ENCODE data around the gene RALGPS1. TPM values are rescaled to one million over a fixed set of nuclear protein-coding genes. Genes with fewer than 3 reads are reported as not detected.

The RALGPS1 gene
- total and polyA plus RNA-seq, 2 of the 13 experiments (the other 11 are each of a cell fraction or from before 2014, with no cell fraction given) = 3.7 to 6.5 TPM

GRCh38 chr9:126885131-126885641, 29.4 kb upstream of the RALGPS1 start (continued):
- TF ChIP-seq, protein P1, sequence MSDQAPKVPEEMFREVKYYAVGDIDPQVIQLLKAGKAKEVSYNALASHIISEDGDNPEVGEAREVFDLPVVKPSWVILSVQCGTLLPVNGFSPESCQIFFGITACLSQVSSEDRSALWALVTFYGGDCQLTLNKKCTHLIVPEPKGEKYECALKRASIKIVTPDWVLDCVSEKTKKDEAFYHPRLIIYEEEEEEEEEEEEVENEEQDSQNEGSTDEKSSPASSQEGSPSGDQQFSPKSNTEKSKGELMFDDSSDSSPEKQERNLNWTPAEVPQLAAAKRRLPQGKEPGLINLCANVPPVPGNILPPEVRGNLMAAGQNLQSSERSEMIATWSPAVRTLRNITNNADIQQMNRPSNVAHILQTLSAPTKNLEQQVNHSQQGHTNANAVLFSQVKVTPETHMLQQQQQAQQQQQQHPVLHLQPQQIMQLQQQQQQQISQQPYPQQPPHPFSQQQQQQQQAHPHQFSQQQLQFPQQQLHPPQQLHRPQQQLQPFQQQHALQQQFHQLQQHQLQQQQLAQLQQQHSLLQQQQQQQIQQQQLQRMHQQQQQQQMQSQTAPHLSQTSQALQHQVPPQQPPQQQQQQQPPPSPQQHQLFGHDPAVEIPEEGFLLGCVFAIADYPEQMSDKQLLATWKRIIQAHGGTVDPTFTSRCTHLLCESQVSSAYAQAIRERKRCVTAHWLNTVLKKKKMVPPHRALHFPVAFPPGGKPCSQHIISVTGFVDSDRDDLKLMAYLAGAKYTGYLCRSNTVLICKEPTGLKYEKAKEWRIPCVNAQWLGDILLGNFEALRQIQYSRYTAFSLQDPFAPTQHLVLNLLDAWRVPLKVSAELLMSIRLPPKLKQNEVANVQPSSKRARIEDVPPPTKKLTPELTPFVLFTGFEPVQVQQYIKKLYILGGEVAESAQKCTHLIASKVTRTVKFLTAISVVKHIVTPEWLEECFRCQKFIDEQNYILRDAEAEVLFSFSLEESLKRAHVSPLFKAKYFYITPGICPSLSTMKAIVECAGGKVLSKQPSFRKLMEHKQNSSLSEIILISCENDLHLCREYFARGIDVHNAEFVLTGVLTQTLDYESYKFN (CRISPR knock-in tag; conservative IDR thresholded peaks at IDR 0.05) = 0 out of 2 replicates have a peak, but pooled peaks have one; percentile 17
- TF ChIP-seq SOX13 (IDR thresholded peaks at IDR 0.05) = no peak
- TF ChIP-seq SOX13 (CRISPR knock-in tag; conservative IDR thresholded peaks at IDR 0.05 in 1 of 2, IDR thresholded peaks at IDR 0.05 in 1 of 2) = peak in 1 of 2 experiments; percentile 29; a peak in 1 of 4 replicates
- TF ChIP-seq, protein P2, sequence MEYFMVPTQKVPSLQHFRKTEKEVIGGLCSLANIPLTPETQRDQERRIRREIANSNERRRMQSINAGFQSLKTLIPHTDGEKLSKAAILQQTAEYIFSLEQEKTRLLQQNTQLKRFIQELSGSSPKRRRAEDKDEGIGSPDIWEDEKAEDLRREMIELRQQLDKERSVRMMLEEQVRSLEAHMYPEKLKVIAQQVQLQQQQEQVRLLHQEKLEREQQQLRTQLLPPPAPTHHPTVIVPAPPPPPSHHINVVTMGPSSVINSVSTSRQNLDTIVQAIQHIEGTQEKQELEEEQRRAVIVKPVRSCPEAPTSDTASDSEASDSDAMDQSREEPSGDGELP (IDR thresholded peaks at IDR 0.05; ENCODE audit: borderline replicate concordance, low read depth) = no peak
- TF ChIP-seq RXRB (CRISPR knock-in tag; IDR thresholded peaks at IDR 0.05; ENCODE audit: borderline replicate concordance) = 0 out of 2 replicates have a peak, but pooled peaks have one; percentile 39
- TF ChIP-seq RERE (CRISPR knock-in tag; IDR thresholded peaks at IDR 0.05; ENCODE audit: low read depth) = no peak
- TF ChIP-seq, protein P3, sequence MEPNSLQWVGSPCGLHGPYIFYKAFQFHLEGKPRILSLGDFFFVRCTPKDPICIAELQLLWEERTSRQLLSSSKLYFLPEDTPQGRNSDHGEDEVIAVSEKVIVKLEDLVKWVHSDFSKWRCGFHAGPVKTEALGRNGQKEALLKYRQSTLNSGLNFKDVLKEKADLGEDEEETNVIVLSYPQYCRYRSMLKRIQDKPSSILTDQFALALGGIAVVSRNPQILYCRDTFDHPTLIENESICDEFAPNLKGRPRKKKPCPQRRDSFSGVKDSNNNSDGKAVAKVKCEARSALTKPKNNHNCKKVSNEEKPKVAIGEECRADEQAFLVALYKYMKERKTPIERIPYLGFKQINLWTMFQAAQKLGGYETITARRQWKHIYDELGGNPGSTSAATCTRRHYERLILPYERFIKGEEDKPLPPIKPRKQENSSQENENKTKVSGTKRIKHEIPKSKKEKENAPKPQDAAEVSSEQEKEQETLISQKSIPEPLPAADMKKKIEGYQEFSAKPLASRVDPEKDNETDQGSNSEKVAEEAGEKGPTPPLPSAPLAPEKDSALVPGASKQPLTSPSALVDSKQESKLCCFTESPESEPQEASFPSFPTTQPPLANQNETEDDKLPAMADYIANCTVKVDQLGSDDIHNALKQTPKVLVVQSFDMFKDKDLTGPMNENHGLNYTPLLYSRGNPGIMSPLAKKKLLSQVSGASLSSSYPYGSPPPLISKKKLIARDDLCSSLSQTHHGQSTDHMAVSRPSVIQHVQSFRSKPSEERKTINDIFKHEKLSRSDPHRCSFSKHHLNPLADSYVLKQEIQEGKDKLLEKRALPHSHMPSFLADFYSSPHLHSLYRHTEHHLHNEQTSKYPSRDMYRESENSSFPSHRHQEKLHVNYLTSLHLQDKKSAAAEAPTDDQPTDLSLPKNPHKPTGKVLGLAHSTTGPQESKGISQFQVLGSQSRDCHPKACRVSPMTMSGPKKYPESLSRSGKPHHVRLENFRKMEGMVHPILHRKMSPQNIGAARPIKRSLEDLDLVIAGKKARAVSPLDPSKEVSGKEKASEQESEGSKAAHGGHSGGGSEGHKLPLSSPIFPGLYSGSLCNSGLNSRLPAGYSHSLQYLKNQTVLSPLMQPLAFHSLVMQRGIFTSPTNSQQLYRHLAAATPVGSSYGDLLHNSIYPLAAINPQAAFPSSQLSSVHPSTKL (CRISPR knock-in tag; IDR thresholded peaks at IDR 0.05) = 0 out of 2 replicates have a peak, but pooled peaks have one; percentile 38
- TF ChIP-seq ZNF724P (CRISPR knock-in tag; IDR thresholded peaks at IDR 0.05; ENCODE audit: borderline replicate concordance) = no peak
- TF ChIP-seq ARID4A (CRISPR knock-in tag; IDR thresholded peaks at IDR 0.05; ENCODE audit: borderline replicate concordance) = peak; percentile 30; the same call in 1 of the 2 replicates

All from HepG2 (cell line).